ENCODE data around the gene SLC44A5. TPM values are rescaled to one million over a fixed set of nuclear protein-coding genes. Genes with fewer than 3 reads are reported as not detected.

Gene SLC44A5
- total RNA-seq, 1 donor from 2014 or later: 0.29 TPM

GRCh38 chr1:75588779-75589475, 22.0 kb downstream of the SLC44A5 start:
- no peak for DNase-seq (ENCODE audit: low spot score)

- DNase-seq (ENCODE audit: low spot score): no peak
Measured at GRCh38 chr1:75587692-75588091, 23.2 kb downstream of the SLC44A5 start.

- no peak for DNase-seq (ENCODE audit: low spot score)
Measured at GRCh38 chr1:75583282-75583681, 27.6 kb downstream of the SLC44A5 start.

- DNase-seq (ENCODE audit: low spot score): no peak
Measured at GRCh38 chr1:75582725-75583261, 28.1 kb downstream of the SLC44A5 start.

- DNase-seq (ENCODE audit: low spot score): no peak
Measured at GRCh38 chr1:75579046-75579445, 31.9 kb downstream of the SLC44A5 start.

GRCh38 chr1:75575837-75576236, 35.1 kb downstream of the SLC44A5 start:
- no peak for DNase-seq (ENCODE audit: low spot score)

- no peak for DNase-seq (ENCODE audit: low spot score)
Measured at GRCh38 chr1:75567191-75567590, 43.7 kb downstream of the SLC44A5 start.

- no peak for DNase-seq (ENCODE audit: low spot score)
Measured at GRCh38 chr1:75559800-75560199, 51.1 kb downstream of the SLC44A5 start.

GRCh38 chr1:75559136-75559535, 51.8 kb downstream of the SLC44A5 start:
- DNase-seq (ENCODE audit: low spot score): no peak

- DNase-seq (ENCODE audit: low spot score): no peak
Measured at GRCh38 chr1:75554870-75555269, 56.0 kb downstream of the SLC44A5 start.

GRCh38 chr1:75554181-75554580, 56.7 kb downstream of the SLC44A5 start:
- no peak for DNase-seq (ENCODE audit: low spot score)

- no peak for DNase-seq (ENCODE audit: low spot score)
Measured at GRCh38 chr1:75550559-75550958, 60.4 kb downstream of the SLC44A5 start.

- no peak for DNase-seq (ENCODE audit: low spot score)
Measured at GRCh38 chr1:75548721-75549480, 62.0 kb downstream of the SLC44A5 start.

- DNase-seq (ENCODE audit: low spot score): no peak
Measured at GRCh38 chr1:75543705-75544104, 67.2 kb downstream of the SLC44A5 start.

GRCh38 chr1:75542818-75543570, 67.9 kb downstream of the SLC44A5 start:
- DNase-seq (ENCODE audit: low spot score): no peak

- DNase-seq (ENCODE audit: low spot score): no peak
Measured at GRCh38 chr1:75539230-75540116, 71.4 kb downstream of the SLC44A5 start.

- DNase-seq (ENCODE audit: low spot score): no peak
Measured at GRCh38 chr1:75533085-75533484, 77.8 kb downstream of the SLC44A5 start.

GRCh38 chr1:75531570-75531969, 79.3 kb downstream of the SLC44A5 start:
- no peak for DNase-seq (ENCODE audit: low spot score)

- DNase-seq (ENCODE audit: low spot score): no peak
Measured at GRCh38 chr1:75529488-75529887, 81.4 kb downstream of the SLC44A5 start.

- no peak for DNase-seq (ENCODE audit: low spot score)
Measured at GRCh38 chr1:75528001-75528400, 82.9 kb downstream of the SLC44A5 start.

GRCh38 chr1:75522389-75522788, 88.5 kb downstream of the SLC44A5 start:
- no peak for DNase-seq (ENCODE audit: low spot score)

All from ureter (tissue), 1 donor.